MM.1S (cell line): ENCODE data around the gene TOGARAM2.
"Not testable (repeated sequence)": the region's sequence is repeated elsewhere in the genome, so short reads cannot be mapped to it uniquely, and the experiment has no call there.

Experiments used
- EZH2 ChIP-seq: fragments of 300-600 bp; sonication (generic); optimal IDR thresholded peaks from 2 replicates; pipeline ENCODE3; 2017; ENCODE audit warnings: low read depth, mild to moderate bottlenecking, antibody characterized with exemption, low read length, mixed read lengths
- EZH2phosphoT487 ChIP-seq: fragments of 300-600 bp; sonication (generic); IDR thresholded peaks from 2 replicates; pipeline ENCODE4 v1.6.1; 2018; ENCODE audit warnings: antibody characterized with exemption, low read length
- TF ChIP-seq, protein P1 (sequence below): fragments of 300-600 bp; sonication (generic); IDR thresholded peaks from 2 replicates; pipeline ENCODE4 v1.5.1; 2016; ENCODE audit warnings: antibody characterized with exemption, low read length, mixed read lengths

- TF ChIP-seq, protein P1, sequence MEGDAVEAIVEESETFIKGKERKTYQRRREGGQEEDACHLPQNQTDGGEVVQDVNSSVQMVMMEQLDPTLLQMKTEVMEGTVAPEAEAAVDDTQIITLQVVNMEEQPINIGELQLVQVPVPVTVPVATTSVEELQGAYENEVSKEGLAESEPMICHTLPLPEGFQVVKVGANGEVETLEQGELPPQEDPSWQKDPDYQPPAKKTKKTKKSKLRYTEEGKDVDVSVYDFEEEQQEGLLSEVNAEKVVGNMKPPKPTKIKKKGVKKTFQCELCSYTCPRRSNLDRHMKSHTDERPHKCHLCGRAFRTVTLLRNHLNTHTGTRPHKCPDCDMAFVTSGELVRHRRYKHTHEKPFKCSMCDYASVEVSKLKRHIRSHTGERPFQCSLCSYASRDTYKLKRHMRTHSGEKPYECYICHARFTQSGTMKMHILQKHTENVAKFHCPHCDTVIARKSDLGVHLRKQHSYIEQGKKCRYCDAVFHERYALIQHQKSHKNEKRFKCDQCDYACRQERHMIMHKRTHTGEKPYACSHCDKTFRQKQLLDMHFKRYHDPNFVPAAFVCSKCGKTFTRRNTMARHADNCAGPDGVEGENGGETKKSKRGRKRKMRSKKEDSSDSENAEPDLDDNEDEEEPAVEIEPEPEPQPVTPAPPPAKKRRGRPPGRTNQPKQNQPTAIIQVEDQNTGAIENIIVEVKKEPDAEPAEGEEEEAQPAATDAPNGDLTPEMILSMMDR: not testable (repeated sequence)
- not testable (repeated sequence) for TF ChIP-seq EZH2, EZH2phosphoT487
Measured at GRCh38 chr2:28978001-28978400, 3.1 kb upstream of the TOGARAM2 start.
